Mucosa of gallbladder (tissue), 1 donor: ENCODE measurements around the gene RBBP6. TPM values are rescaled to one million over a fixed set of nuclear protein-coding genes. Genes with fewer than 3 reads are reported as not detected.
A peak's percentile ranks its signal among the peaks of the same experiment; 100 is the strongest.
"Not testable (repeated sequence)": the region's sequence is repeated elsewhere in the genome, so short reads cannot be mapped to it uniquely, and the experiment has no call there.

Experiments used
- DNase-seq: peaks from one replicate; pipeline ENCODE4 v3.0.0-alpha.2; 2020; ENCODE audit warnings: low spot score
- total RNA-seq: library from RNA; stranded (reverse); gene quantifications from one replicate; pipeline ENCODE4 v1.2.1, GENCODE V29; 2021
- donor health status: DM: no; HTN: no; CAD: no.

Gene RBBP6, protein sequence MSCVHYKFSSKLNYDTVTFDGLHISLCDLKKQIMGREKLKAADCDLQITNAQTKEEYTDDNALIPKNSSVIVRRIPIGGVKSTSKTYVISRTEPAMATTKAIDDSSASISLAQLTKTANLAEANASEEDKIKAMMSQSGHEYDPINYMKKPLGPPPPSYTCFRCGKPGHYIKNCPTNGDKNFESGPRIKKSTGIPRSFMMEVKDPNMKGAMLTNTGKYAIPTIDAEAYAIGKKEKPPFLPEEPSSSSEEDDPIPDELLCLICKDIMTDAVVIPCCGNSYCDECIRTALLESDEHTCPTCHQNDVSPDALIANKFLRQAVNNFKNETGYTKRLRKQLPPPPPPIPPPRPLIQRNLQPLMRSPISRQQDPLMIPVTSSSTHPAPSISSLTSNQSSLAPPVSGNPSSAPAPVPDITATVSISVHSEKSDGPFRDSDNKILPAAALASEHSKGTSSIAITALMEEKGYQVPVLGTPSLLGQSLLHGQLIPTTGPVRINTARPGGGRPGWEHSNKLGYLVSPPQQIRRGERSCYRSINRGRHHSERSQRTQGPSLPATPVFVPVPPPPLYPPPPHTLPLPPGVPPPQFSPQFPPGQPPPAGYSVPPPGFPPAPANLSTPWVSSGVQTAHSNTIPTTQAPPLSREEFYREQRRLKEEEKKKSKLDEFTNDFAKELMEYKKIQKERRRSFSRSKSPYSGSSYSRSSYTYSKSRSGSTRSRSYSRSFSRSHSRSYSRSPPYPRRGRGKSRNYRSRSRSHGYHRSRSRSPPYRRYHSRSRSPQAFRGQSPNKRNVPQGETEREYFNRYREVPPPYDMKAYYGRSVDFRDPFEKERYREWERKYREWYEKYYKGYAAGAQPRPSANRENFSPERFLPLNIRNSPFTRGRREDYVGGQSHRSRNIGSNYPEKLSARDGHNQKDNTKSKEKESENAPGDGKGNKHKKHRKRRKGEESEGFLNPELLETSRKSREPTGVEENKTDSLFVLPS (N-terminal part only)
- 39.1 TPM for total RNA-seq

DNA sequence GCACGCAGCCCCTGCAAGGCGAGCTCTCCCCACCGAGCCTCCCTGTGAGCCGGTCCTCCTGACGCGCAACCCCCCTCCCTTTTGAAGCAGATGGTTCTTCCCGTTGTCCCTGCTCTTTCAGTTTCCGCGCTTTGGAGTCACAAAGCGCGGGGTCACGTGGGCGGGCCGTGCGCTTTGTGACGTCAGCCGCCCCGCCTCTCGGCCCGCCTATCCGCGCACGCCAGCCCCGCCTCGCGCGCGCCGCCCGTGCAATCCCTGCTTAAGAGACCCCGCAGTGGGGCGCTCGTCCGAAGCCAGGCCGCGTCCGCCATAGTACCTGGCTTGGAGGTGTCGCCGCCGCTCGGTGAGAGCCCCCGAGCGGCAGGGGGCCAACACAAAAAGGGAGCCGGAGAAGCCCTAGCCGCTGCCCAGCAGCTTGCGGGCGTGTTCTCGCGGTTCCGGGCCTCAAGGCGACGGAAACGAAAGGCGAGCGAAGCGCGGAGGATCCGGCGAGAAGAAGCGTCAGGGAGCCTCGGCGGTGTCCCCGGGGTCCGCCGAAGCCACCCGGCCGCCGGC, at the start of gene RBBP6:
Gene RBBP6 (plus strand): TSS at position 272 of the 555 bp plus-strand sequence. CDS start 1,061 bp downstream, outside the sequence.
- DNase-seq = peak; percentile 95

GRCh38 chr16:24490866-24491265, 48.5 kb upstream of the RBBP6 start:
- DNase-seq = no peak

DNA sequence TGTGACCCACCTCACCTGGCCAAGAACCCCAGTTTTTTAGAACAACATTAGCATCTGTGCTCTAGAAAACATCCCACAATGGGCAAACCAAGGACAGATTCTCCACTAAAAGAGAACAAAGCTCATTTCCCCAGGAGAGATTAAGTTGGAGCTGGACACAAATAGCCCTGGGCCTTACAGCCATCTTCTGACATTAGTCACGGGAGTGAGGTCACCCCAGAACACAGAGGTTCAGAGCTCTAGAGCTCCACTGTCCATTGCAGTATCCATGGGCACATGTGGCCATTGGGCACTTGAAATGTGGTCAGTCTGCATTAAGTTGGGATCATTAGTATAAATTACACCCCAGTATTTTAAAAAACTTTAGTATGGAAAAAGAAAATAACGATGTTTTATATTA, 47.6 kb upstream of the RBBP6 start:
- no peak for DNase-seq

GRCh38 chr16:24493821-24494220, 45.5 kb upstream of the RBBP6 start:
- DNase-seq = no peak

- DNase-seq = not testable (repeated sequence)
These were observed 44.2 kb upstream of the RBBP6 start for GRCh38 chr16:24495207-24495606.

DNA sequence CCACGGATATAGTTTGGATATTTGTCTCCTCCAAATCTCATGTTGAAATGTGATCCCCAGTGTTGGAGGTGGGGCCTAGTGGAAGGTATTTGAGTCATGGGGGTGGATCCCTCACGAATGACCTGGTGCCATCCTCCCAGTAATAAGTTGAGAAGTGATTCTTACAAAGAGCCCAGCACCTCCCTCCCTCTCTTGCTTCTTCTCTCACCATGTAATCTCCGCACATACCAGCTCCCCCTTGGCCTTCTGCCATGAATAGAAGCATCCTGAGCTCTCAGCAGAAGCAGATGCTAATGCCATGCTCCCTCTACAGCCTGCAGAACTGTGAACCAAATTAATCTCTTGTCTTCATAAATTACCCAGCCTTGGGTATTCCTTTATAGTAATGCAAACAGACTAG, 41.9 kb upstream of the RBBP6 start:
- no peak for DNase-seq

GRCh38 chr16:24499193-24499814, 40.1 kb upstream of the RBBP6 start:
- DNase-seq = peak; percentile 21

GRCh38 chr16:24504472-24505345, 34.7 kb upstream of the RBBP6 start:
- peak; percentile 33 for DNase-seq

DNA sequence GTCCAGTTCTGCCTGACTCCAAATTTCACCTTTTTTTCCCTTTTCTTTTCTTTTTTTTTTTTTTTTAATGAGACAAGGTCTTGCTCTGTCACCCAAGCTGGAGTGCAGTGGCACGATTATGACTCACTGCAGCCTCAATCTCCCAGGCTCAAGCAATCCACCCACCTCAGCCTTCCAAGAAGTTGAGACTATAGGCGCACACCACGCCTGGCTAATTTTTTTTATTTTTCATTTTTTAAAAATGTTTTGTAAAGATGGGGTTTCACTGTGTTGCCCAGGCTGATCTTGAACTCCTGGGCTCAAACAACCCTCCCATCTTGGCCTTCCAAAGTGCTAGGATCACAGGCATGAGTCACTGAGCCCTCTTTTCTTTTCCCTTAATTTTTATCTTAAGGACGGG, 33.4 kb upstream of the RBBP6 start:
- DNase-seq = no peak

- no peak for DNase-seq
These were observed 31.3 kb upstream of the RBBP6 start for GRCh38 chr16:24507959-24508480.

- DNase-seq = no peak
These were observed 30.8 kb upstream of the RBBP6 start for GRCh38 chr16:24508614-24509013.

GRCh38 chr16:24509536-24509935, 29.8 kb upstream of the RBBP6 start:
- DNase-seq = no peak

DNA sequence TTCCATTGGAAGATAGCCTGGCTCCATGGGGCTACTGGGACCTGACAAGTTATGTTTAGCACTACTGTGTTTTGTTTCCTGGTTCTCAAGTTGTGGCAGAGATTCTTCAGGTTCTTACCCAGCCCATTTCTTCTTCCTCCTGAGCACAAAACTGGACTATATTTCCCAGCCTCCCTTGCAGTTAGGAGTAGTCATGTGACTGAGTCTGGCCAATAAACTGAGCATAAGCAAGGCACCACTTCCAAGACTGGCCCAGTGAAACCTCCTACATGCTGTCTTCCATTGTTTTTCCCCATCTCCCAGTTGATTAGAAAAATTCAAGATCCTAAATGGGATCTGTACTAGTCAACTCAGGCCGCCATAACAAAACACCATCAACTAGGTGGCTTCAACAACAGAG, 28.2 kb upstream of the RBBP6 start:
- DNase-seq = no peak

DNA sequence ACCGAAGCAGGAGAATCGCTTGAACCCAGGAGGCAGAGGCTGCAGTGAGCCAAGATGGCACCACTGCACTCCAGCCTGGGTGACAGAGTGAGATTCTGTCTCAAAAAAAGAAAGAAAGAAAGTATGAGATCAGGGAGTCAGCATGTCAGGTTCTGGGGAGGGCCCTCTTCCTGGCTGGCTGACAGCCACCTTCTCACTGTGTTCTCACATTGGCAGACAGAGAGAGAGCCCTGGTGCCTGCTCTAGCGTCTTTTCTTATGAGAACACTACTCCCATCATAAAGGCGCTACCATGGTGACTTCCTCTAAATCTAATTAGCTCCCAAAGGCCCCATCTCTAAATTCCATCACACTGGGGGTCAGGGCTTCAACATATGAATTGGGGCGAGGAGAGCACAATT, 27.6 kb upstream of the RBBP6 start:
- DNase-seq = no peak

- no peak for DNase-seq
These were observed 25.3 kb upstream of the RBBP6 start for GRCh38 chr16:24514096-24514495.

DNA sequence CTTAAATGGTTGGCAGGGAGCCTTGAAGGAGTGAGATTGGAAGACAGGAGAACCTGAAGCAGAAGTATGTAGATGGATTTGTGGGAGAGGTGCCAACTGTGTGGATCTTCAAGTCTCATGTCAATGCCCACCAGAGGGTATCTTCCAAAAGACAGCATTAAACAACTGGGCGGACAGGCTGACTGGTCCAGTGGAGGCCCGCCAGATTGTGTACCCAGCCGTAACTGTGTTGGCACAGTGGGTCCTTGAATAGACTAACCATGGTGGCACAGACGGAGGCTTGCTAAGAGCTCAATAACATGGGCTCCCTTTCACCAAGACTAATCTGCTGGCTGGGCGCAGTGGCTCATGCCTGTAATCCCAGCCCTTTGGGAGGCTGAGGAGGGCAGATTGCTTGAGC, 24.2 kb upstream of the RBBP6 start:
- no peak for DNase-seq

GRCh38 chr16:24516900-24517669, 22.3 kb upstream of the RBBP6 start:
- peak; percentile 86 for DNase-seq

DNA sequence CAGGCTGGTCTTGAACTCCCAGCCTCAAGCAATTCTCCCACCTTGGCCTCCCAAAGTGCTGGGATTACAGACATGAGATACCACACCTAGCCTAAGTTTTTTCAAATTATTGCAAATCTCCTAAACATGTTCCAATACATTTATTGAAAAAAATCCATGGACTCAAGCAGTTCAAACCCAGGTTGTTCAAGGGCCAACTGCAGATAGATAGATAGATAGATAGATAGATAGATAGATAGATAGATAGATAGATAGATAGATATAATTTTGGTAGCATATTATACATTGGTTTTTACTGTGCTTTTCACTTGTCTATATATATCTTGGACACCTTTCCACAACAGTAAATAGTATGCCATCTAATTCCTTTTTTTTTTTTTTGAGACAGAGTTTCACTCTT, 20.9 kb upstream of the RBBP6 start:
- no peak for DNase-seq

GRCh38 chr16:24520983-24521382, 18.4 kb upstream of the RBBP6 start:
- no peak for DNase-seq

DNA sequence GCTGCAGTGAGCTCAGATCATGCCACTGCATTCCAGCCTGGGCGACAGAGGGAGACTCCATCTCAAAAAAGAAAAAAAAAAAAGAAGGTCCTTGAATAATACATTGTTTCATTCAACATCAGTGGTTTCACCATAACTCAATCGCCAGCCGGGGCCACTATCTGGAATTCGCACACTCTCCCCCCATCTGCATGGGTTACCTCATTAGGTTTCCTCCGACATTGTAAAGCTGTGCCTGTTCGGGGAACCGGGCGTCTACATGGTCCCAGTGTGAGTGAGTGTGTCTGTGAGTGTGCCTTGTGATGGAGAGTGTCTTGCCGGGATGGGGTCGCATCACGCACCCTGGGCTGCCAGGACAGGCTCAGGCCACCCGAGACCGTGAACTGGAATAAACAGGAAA, 16.6 kb upstream of the RBBP6 start:
- DNase-seq = no peak
